ENCODE results near the gene GPC1. TPM values are rescaled to one million over a fixed set of nuclear protein-coding genes. Genes with fewer than 3 reads are reported as not detected.

GPC1 gene
- total RNA-seq, 3 donors from 2014 or later, result 13.8 to 56.3 (median 21.0) TPM

DNA sequence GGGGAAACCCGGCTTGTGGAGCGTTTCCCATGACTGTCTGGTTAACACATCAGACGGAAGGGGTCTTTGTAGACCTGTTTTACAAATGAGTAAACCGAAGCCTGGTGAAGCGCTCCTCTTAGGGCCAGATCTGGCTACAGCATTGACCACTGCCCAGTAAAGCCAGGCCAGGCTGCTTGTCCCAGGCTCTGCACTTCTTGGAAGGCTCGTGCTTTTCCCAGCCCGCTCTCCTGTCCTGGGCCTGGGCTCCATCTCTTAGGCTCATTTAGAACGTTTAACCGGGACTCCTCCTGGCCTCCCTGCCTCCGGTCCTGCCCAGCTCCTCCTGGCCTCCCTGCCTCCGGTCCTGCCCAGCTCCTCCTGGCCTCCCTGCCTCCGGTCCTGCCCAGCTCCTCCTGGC is 4.8 kb downstream of the GPC1 start:
- H3K27ac ChIP-seq, result no peak overlapping the region
- no peak for DNase-seq (ENCODE audit: low spot score in 2 of 2)
- H3K9me3 ChIP-seq, result no peaks in the 10 kb centered on the region
- no peak overlapping the region for H3K4me3 ChIP-seq
- H3K27me3 ChIP-seq, result no peaks in the 10 kb centered on the region
- intact Hi-C loops (cut with DNase I; ENCODE audit: low total_unique reads), result no loop called here
- peaks cover 13 to 16% of the 10 kb centered on the region in 2 donors for H3K4me1 ChIP-seq
- TF ChIP-seq, protein P1, sequence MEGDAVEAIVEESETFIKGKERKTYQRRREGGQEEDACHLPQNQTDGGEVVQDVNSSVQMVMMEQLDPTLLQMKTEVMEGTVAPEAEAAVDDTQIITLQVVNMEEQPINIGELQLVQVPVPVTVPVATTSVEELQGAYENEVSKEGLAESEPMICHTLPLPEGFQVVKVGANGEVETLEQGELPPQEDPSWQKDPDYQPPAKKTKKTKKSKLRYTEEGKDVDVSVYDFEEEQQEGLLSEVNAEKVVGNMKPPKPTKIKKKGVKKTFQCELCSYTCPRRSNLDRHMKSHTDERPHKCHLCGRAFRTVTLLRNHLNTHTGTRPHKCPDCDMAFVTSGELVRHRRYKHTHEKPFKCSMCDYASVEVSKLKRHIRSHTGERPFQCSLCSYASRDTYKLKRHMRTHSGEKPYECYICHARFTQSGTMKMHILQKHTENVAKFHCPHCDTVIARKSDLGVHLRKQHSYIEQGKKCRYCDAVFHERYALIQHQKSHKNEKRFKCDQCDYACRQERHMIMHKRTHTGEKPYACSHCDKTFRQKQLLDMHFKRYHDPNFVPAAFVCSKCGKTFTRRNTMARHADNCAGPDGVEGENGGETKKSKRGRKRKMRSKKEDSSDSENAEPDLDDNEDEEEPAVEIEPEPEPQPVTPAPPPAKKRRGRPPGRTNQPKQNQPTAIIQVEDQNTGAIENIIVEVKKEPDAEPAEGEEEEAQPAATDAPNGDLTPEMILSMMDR (IDR thresholded peaks at IDR 0.05), result no peak
- TF ChIP-seq POLR2A (IDR thresholded peaks at IDR 0.05), result no peak
- TF ChIP-seq POLR2AphosphoS5 (IDR thresholded peaks at IDR 0.05), result no peak
- no peaks in the 10 kb centered on the region for H3K36me3 ChIP-seq

DNA sequence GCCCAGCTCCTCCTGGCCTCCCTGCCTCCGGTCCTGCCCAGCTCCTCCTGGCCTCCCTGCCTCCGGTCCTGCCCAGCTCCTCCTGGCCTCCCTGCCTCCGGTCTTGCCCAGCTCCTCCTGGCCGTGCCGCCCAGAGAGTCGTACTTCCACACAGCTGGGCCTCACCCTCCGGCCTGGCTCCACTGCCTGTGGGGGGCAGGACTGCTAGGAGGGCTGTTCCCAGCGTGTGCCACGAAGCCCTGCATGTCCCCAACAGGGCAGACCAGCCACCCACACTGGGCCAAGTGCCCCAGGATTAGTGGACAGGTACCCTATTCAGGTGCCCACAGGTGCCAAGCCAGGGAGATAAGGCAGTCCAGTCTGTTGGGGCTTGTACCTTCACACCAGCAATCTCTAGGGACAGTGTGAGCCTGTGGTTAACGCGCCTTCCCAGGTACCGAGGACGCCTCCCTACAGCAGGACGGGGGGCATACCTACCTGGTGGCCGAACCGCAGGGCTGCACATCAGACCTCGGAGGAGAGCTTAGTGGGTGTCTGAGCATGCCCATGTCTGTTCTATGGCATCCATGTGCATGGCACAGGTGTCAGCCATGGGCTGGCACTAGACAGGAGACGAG is 5.3 kb downstream of the GPC1 start:
- intact Hi-C loops (cut with DNase I; ENCODE audit: low total_unique reads), result no loop called here
- H3K4me3 ChIP-seq, result no peak overlapping the region
- no peaks in the 10 kb centered on the region for H3K36me3 ChIP-seq
- H3K9me3 ChIP-seq, result no peaks in the 10 kb centered on the region
- H3K4me1 ChIP-seq, result peaks cover 13 to 15% of the 10 kb centered on the region in 2 donors
- H3K27me3 ChIP-seq, result no peaks in the 10 kb centered on the region
- peak overlapping the region in 1 of 2 donors; percentile 8 for H3K27ac ChIP-seq
- DNase-seq (ENCODE audit: low spot score in 2 of 2), result no peak
- TF ChIP-seq, protein P1 (IDR thresholded peaks at IDR 0.05), result no peak

DNA sequence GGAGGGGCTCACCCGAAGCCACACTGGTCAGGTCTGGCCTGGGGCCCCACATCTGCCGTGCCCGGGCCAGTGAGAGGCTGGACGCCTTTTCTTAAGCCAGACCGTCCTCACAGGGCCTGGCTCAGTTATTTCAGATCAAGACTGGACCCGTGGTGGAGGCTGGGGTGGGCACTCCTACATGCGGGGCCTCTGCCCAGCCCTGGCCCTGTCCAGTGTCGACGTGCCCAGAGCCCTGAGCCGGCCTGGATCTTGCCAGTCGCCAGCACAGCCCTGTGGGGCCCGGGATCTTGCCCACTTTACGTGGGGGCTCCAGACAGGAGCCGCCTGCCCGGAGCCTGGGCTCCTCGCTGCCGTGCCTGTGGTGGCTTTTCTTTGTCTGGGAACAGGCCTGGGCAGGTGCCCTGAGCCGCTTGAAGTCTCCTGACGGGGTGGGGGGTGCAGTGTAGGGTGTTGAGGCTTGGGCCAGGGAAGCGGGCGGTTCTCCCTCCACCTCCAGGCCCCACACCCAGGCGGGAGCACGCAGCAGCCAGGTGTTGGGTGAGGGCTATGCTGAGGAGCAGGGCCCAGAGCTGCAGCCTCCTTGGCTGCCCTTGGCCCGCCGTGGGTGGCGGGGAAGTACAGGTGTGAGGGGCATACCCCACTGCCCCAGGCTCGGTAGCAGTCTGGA is 6.0 kb downstream of the GPC1 start:
- no peaks in the 10 kb centered on the region for H3K36me3 ChIP-seq
- H3K4me3 ChIP-seq, result peak overlapping the region in 1 of 3 donors; percentile 15
- no peak for DNase-seq (ENCODE audit: low spot score in 2 of 2)
- no peaks in the 10 kb centered on the region for H3K9me3 ChIP-seq
- peaks cover 9 to 13% of the 10 kb centered on the region in 2 donors for H3K4me1 ChIP-seq
- H3K27ac ChIP-seq, result peak overlapping the region in 1 of 2 donors; percentile 8
- TF ChIP-seq POLR2A (IDR thresholded peaks at IDR 0.05), result no peak
- TF ChIP-seq, protein P1 (IDR thresholded peaks at IDR 0.05), result no peak
- no peak for TF ChIP-seq POLR2AphosphoS5 (IDR thresholded peaks at IDR 0.05)
- intact Hi-C loops (cut with DNase I; ENCODE audit: low total_unique reads), result no loop called here
- no peaks in the 10 kb centered on the region for H3K27me3 ChIP-seq

DNA sequence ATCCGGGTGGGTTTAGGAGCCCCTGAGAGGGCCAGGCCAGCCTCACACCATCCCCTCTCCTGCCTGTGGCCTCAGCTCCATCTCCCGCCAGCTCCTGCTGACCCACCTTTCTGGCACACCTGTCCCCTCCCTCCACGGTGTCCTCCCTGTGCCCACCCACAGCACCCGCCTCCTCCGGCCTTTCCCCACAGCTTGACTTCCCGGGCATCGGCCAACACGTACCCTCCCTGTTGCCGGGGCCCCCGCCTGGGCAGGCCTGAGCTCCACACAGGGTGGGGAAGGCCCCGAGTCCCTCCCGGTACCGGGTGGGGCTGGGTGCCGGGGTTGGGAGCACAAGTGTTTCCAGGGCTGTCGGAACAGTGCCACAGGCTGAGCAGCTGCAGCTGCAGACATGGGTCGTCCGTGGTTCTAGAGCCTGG is 6.5 kb downstream of the GPC1 start:
- intact Hi-C loops (cut with DNase I; ENCODE audit: low total_unique reads), result no loop called here
- TF ChIP-seq POLR2AphosphoS5 (IDR thresholded peaks at IDR 0.05), result no peak
- no peak for TF ChIP-seq POLR2A (IDR thresholded peaks at IDR 0.05)
- TF ChIP-seq, protein P1 (IDR thresholded peaks at IDR 0.05), result no peak
- H3K9me3 ChIP-seq, result no peaks in the 10 kb centered on the region
- no peak overlapping the region for H3K27ac ChIP-seq
- H3K27me3 ChIP-seq, result no peaks in the 10 kb centered on the region
- peaks cover 6 to 7% of the 10 kb centered on the region in 2 donors for H3K4me1 ChIP-seq
- DNase-seq (ENCODE audit: low spot score in 2 of 2), result no peak
- peak overlapping the region in 1 of 3 donors; percentile 15 for H3K4me3 ChIP-seq
- no peaks in the 10 kb centered on the region for H3K36me3 ChIP-seq
